GM12892 (cell line): Measurements from ENCODE around the gene PIK3CA.

ENCODE experiments used
- POLR2A ChIP-seq: IDR thresholded peaks from 2 replicates; pipeline ENCODE4 v1.6.1; 2011; ENCODE audit warnings: low read depth, low read length, control low read depth
- POLR2AphosphoS5 ChIP-seq: IDR thresholded peaks from 2 replicates; pipeline ENCODE4 v1.6.1; 2011; ENCODE audit warnings: low read depth, low read length, control low read depth
- TAF1 ChIP-seq: IDR thresholded peaks from 2 replicates; pipeline ENCODE4 v1.6.1; 2011; ENCODE audit warnings: low read depth, mild to moderate bottlenecking, control low read depth, low read length, borderline replicate concordance

GRCh38 chr3:179229177-179229576 lies 81.0 kb downstream of the PIK3CA start:
- TF ChIP-seq POLR2A: no peak
- TF ChIP-seq TAF1: no peak
- no peak for TF ChIP-seq POLR2AphosphoS5
